LNCAP (cell line): Measurements from ENCODE around the gene LYPD4.

Experiments
- CTCF ChIP-seq: fragments of 450-650 bp; IDR thresholded peaks from 2 replicates; pipeline ENCODE4 v1.5.1; 2017; ENCODE audit warnings: mild to moderate bottlenecking

LYPD4 gene

GRCh38 chr19:41862445-41862986 lies 18.0 kb upstream of the LYPD4 start:
- TF ChIP-seq CTCF: no peak

GRCh38 chr19:41861846-41862245 lies 17.4 kb upstream of the LYPD4 start:
- no peak for TF ChIP-seq CTCF

GRCh38 chr19:41861116-41861768 lies 16.8 kb upstream of the LYPD4 start:
- TF ChIP-seq CTCF: no peak

- no peak for TF ChIP-seq CTCF
These were observed 16.1 kb upstream of the LYPD4 start for GRCh38 chr19:41860419-41861115.

DNA sequence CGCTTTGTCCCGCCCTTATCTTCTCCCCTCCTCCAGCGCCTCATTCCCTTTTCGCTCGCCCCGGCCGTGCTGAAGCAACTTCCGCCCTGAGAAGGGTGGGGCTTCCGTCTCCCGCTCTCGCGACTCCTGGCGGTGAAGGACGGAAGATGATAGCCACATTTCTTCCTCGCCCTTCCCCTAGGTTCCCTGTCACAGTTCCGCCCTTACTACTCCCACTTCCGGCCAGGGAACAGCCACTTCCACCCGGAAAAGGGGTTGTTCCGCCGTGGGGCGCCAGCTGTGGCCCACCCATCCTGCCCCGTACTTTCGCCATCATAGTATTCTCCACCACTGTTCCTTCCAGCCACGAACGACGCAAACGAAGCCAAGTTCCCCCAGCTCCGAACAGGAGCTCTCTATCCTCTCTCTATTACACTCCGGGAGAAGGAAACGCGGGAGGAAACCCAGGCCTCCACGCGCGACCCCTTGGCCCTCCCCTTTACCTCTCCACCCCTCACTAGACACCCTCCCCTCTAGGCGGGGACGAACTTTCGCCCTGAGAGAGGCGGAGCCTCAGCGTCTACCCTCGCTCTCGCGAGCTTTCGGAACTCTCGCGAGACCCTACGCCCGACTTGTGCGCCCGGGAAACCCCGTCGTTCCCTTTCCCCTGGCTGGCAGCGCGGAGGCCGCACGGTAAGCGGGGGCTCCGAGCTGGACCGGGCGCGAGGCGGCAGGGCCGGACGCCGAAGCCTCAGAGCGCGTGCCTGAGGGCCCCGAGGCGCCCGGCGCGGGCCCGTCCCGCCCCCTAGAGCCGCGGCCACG lies 15.3 kb upstream of the LYPD4 start, which contains the start of gene RPS19:
RPS19 (plus strand) TSS at position 638 of the 801 bp plus-strand sequence. CDS start 520 bp downstream, outside the sequence.
- TF ChIP-seq CTCF: peak; percentile 29; the same call in 1 of the 2 replicates

DNA sequence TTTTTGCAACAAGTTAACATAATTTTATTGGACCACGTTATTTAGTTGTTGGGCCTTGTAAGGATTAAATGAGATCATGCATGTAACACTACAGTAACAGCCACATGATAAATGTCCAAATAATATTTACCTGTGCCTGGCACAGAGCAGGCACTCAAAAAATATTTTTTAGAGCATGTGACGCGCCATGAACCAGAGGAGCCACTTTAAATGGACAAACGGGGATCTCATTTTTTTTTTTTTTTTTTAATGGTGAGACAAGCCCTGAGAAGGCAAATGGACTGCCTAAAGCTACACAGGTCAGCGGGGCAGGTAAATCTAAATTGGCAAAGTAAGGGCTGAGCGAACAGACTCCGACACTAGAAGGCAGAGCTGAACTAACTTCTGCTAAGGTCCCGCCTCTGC lies 14.7 kb upstream of the LYPD4 start:
- TF ChIP-seq CTCF: no peak

DNA sequence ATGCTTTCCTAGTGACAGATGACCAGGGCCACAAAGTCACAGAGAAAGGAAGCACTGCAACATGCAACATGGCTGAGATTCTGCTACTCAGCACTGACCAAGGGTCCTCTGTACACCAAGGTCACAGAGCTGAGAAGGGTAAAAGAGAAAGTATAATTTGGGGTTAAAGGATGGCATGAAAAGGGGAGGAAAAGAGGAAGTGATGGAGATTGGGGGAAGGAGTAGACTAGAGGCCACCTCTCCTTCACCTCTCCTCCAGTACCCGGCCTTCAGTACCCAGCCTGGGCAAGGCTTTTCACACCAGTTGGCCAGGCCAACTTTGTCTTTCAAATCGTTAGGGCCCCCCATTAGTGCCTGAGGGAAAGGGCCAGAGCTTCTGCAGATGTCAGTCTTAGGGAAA lies 9.3 kb upstream of the LYPD4 start:
- TF ChIP-seq CTCF: no peak
